Thoracic aorta (tissue), 2 donors: Measurements from ENCODE around the gene CPAMD8. TPM values are rescaled to one million over a fixed set of nuclear protein-coding genes. Genes with fewer than 3 reads are reported as not detected.

Experiments
- ATAC-seq: fragments of 150-250 bp; one replicate; pipeline ENCODE4 v1.8.0; 2017; ENCODE audit warnings: low read depth; ENCODE audit not compliant: insufficient number of reproducible peaks, low FRiP score
- DNase-seq: peaks from one replicate; pipeline ENCODE4 v3.0.0-alpha.2; 2020; ENCODE audit warnings: low spot score
- H3K27ac ChIP-seq, 2 donors: fragments of 200-600 bp; sonication (generic); 1 replicate in 1 of 2; 2 replicates in 1 of 2; pipeline ENCODE4 v1.5.1; 2016; ENCODE audit warnings: mild to moderate bottlenecking in 2 of 2, moderate library complexity in 2 of 2
- H3K27me3 ChIP-seq: fragments of 200-600 bp; sonication (generic); replicated peaks from 2 replicates; pipeline ENCODE4 v1.6.0; 2016; ENCODE audit warnings: mild to moderate bottlenecking; ENCODE audit not compliant: insufficient read depth
- H3K36me3 ChIP-seq: fragments of 200-600 bp; sonication (generic); one replicate; pipeline ENCODE4 v1.5.1; 2016
- H3K4me1 ChIP-seq, 2 donors: fragments of 200-600 bp; sonication (generic); 1 replicate in 1 of 2; 2 replicates in 1 of 2; pipeline versions ENCODE4 v1.5.1 to v1.6.0; 2016; ENCODE audit warnings: low read depth in 2 of 2, mild to moderate bottlenecking in 1 of 2; ENCODE audit not compliant: control insufficient read depth in 1 of 2
- H3K4me3 ChIP-seq: fragments of 200-600 bp; sonication (generic); 2 replicates; pipeline ENCODE4 v1.5.1; 2016; ENCODE audit warnings: mild to moderate bottlenecking
- H3K9me3 ChIP-seq: fragments of 200-600 bp; sonication (generic); 2 replicates; pipeline ENCODE4 v1.5.1; 2016
- CTCF ChIP-seq: fragments of 200-600 bp; sonication (generic); IDR thresholded peaks from one replicate; pipeline ENCODE4 v1.5.1; 2019; ENCODE audit warnings: antibody characterized with exemption
- total RNA-seq, 2 donors: library from RNA; depleted of rRNA; stranded (reverse); fragments of >200 nt; gene quantifications; one replicate each; pipeline versions ENCODE4 v1.1.0 to v1.2.3, GENCODE V29; 2016

Gene CPAMD8
- total RNA-seq, 2 donors from 2014 or later = 27.3 to 36.4 TPM

GRCh38 chr19:16882146-16882545 is 144.5 kb downstream of the CPAMD8 start:
- no peak for DNase-seq
- no peak for TF ChIP-seq CTCF
- Histone ChIP-seq H3K27me3 (no peaks in the 10 kb centered on the region), H3K27ac (no peak overlapping the region), H3K36me3 (peaks cover 26% of the 10 kb centered on the region), H3K9me3 (peaks cover 9% of the 10 kb centered on the region), H3K4me1 (no peaks in the 10 kb centered on the region), H3K4me3 (no peak overlapping the region)
- ATAC-seq = no peak

- no peaks in the 10 kb centered on the region for H3K4me1 ChIP-seq
- ATAC-seq (no peak), DNase-seq (no peak)
- H3K27me3 ChIP-seq = no peaks in the 10 kb centered on the region
- TF ChIP-seq CTCF = no peak
- peaks cover 37% of the 10 kb centered on the region for H3K36me3 ChIP-seq
- no peak overlapping the region for H3K27ac ChIP-seq
- peaks cover 9% of the 10 kb centered on the region for H3K9me3 ChIP-seq
- no peak overlapping the region for H3K4me3 ChIP-seq
These were observed 145.6 kb downstream of the CPAMD8 start for GRCh38 chr19:16880884-16881554.

GRCh38 chr19:16878181-16878965 is 148.2 kb downstream of the CPAMD8 start:
- no peak for ATAC-seq
- no peak overlapping the region for H3K4me3 ChIP-seq

GRCh38 chr19:16877581-16877980 is 149.0 kb downstream of the CPAMD8 start:
- DNase-seq = no peak
- peaks cover 45% of the 10 kb centered on the region for H3K36me3 ChIP-seq
- H3K27me3 ChIP-seq = no peaks in the 10 kb centered on the region
- peaks cover 4% of the 10 kb centered on the region for H3K9me3 ChIP-seq
- TF ChIP-seq CTCF = no peak
- no peak overlapping the region for H3K4me3 ChIP-seq
- no peak overlapping the region for H3K27ac ChIP-seq
- no peak for ATAC-seq
- H3K4me1 ChIP-seq = no peaks in the 10 kb centered on the region

More at GRCh38 chr19:16878181-16878965, 148.2 kb downstream of the CPAMD8 start:
- H3K36me3 ChIP-seq = peaks cover 38% of the 10 kb centered on the region
- peaks cover 9% of the 10 kb centered on the region for H3K9me3 ChIP-seq
- H3K4me1 ChIP-seq = no peaks in the 10 kb centered on the region
- DNase-seq = no peak
- no peak for TF ChIP-seq CTCF
- no peaks in the 10 kb centered on the region for H3K27me3 ChIP-seq
- no peak overlapping the region for H3K27ac ChIP-seq

- Histone ChIP-seq H3K27ac (no peak overlapping the region), H3K4me3 (no peak overlapping the region), H3K27me3 (no peaks in the 10 kb centered on the region), H3K36me3 (peaks cover 48% of the 10 kb centered on the region), H3K4me1 (no peaks in the 10 kb centered on the region), H3K9me3 (no peaks in the 10 kb centered on the region)
- no peak for DNase-seq
- ATAC-seq = no peak
- no peak for TF ChIP-seq CTCF
These were observed 149.7 kb downstream of the CPAMD8 start for GRCh38 chr19:16876904-16877361.
